ENCODE results near the gene SPATS2. TPM values are rescaled to one million over a fixed set of nuclear protein-coding genes. Genes with fewer than 3 reads are reported as not detected.

Gene SPATS2
- total RNA-seq, 1 donor from 2014 or later = 46.3 TPM

DNA sequence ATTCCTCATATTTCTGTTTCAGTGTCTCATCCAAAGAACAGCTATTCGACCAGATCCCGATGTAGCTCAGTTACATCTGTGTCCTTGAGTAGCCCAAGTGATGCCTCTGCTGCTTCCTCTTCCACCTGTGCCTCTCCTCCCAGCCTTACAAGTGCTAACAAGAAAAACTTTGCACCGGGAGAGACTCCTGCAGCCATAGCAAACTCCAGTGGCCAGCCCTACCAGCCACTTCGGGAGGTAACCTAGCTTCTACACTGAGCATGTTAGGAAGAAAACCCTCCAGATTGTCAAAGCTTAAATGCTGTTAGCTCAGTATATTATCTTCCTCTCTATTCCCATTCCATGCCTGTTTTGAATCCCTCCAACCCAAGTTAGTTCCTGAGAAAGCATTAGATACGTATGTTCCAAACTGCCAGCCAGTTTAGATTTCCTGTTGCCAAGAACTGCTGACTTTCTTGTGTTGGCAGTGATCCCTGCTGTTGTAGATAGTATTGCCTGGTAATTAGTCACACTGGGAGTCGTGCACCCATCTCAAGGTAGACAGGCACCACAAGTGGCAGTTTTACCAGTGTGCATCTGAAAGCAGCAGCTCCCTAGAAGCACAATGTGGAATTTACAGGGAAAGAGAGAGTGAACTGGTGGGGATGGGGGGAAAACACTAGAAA lies 157.5 kb downstream of the SPATS2 start:
- Histone ChIP-seq H3K9ac (ENCODE audit: low read length) (no peak overlapping the region), H4K20me1 (ENCODE audit: insufficient read depth, low read length) (no peaks in the 10 kb centered on the region), H3K4me1 (ENCODE audit: insufficient read depth, low read length) (no peaks in the 10 kb centered on the region), H3K36me3 (ENCODE audit: insufficient read depth, low read length) (peaks cover 48% of the 10 kb centered on the region), H3K27me3 (ENCODE audit: insufficient read depth, low read length) (no peaks in the 10 kb centered on the region), H3K4me3 (ENCODE audit: insufficient read depth, low read depth, low read length) (no peak overlapping the region), H3K27ac (ENCODE audit: low read depth, low read length) (no peak overlapping the region), H3K9me3 (ENCODE audit: insufficient read depth, low read depth, low read length) (no peaks in the 10 kb centered on the region), H3K79me2 (ENCODE audit: insufficient read depth, low read length) (no peaks in the 10 kb centered on the region), H2AFZ (ENCODE audit: low read depth, low read length) (no peak overlapping the region), H3K4me2 (ENCODE audit: low read length) (no peak overlapping the region)
- Mint-ChIP-seq H3K9me3 (ENCODE audit: unreplicated experiment) (no peaks in the 10 kb centered on the region), H3K27me3 (ENCODE audit: low read depth, unreplicated experiment) (no peaks in the 10 kb centered on the region), H3K4me1 (ENCODE audit: low read depth, unreplicated experiment) (no peaks in the 10 kb centered on the region), H3K4me3 (ENCODE audit: unreplicated experiment) (no peak overlapping the region), H3K27ac (ENCODE audit: unreplicated experiment) (no peak overlapping the region), H3K36me3 (ENCODE audit: low read depth, unreplicated experiment) (peaks cover 27% of the 10 kb centered on the region)
- no peak for TF ChIP-seq EZH2 (IDR thresholded peaks at IDR 0.05; ENCODE audit: insufficient read depth, low read length)
- TF ChIP-seq, protein P1, sequence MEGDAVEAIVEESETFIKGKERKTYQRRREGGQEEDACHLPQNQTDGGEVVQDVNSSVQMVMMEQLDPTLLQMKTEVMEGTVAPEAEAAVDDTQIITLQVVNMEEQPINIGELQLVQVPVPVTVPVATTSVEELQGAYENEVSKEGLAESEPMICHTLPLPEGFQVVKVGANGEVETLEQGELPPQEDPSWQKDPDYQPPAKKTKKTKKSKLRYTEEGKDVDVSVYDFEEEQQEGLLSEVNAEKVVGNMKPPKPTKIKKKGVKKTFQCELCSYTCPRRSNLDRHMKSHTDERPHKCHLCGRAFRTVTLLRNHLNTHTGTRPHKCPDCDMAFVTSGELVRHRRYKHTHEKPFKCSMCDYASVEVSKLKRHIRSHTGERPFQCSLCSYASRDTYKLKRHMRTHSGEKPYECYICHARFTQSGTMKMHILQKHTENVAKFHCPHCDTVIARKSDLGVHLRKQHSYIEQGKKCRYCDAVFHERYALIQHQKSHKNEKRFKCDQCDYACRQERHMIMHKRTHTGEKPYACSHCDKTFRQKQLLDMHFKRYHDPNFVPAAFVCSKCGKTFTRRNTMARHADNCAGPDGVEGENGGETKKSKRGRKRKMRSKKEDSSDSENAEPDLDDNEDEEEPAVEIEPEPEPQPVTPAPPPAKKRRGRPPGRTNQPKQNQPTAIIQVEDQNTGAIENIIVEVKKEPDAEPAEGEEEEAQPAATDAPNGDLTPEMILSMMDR (IDR thresholded peaks at IDR 0.05; ENCODE audit: insufficient read depth, low read depth, low read length) = no peak
- peak; percentile 13 for DNase-seq (ENCODE audit: low read depth)
- FAIRE-seq = no peak

DNA sequence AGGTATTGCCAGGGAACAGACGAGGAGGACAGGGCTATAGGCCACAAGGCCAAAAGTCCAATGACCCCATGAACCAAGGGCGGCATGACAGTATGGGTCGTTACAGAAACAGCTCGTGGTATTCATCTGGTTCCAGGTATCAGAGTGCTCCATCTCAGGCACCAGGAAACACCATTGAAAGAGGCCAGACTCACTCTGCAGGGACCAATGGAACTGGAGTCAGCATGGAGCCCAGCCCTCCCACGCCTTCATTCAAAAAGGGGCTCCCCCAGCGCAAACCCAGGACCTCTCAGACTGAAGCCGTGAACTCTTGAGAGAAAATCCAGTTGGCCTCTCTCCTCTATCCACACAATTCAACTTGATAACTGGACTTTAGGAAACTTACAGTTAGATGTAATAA lies 158.7 kb downstream of the SPATS2 start:
- H3K27me3 ChIP-seq (ENCODE audit: insufficient read depth, low read length) = no peaks in the 10 kb centered on the region
- no peaks in the 10 kb centered on the region for H3K79me2 ChIP-seq (ENCODE audit: insufficient read depth, low read length)
- no peaks in the 10 kb centered on the region for H3K4me1 ChIP-seq (ENCODE audit: insufficient read depth, low read length)
- no peak overlapping the region for H3K4me2 ChIP-seq (ENCODE audit: low read length)
- Mint-ChIP-seq H3K36me3 (ENCODE audit: low read depth, unreplicated experiment) (peaks cover 28% of the 10 kb centered on the region), H3K4me1 (ENCODE audit: low read depth, unreplicated experiment) (no peaks in the 10 kb centered on the region), H3K27ac (ENCODE audit: unreplicated experiment) (no peak overlapping the region), H3K27me3 (ENCODE audit: low read depth, unreplicated experiment) (no peaks in the 10 kb centered on the region), H3K4me3 (ENCODE audit: unreplicated experiment) (no peak overlapping the region), H3K9me3 (ENCODE audit: unreplicated experiment) (no peaks in the 10 kb centered on the region)
- no peaks in the 10 kb centered on the region for H4K20me1 ChIP-seq (ENCODE audit: insufficient read depth, low read length)
- no peak overlapping the region for H3K4me3 ChIP-seq (ENCODE audit: insufficient read depth, low read depth, low read length)
- H2AFZ ChIP-seq (ENCODE audit: low read depth, low read length) = no peak overlapping the region
- H3K27ac ChIP-seq (ENCODE audit: low read depth, low read length) = no peak overlapping the region
- no peak for TF ChIP-seq EZH2 (IDR thresholded peaks at IDR 0.05; ENCODE audit: insufficient read depth, low read length)
- TF ChIP-seq, protein P1 (IDR thresholded peaks at IDR 0.05; ENCODE audit: insufficient read depth, low read depth, low read length) = no peak
- no peak for DNase-seq (ENCODE audit: low read depth)
- no peak overlapping the region for H3K9ac ChIP-seq (ENCODE audit: low read length)
- FAIRE-seq = no peak
- no peaks in the 10 kb centered on the region for H3K9me3 ChIP-seq (ENCODE audit: insufficient read depth, low read depth, low read length)
- H3K36me3 ChIP-seq (ENCODE audit: insufficient read depth, low read length) = peaks cover 48% of the 10 kb centered on the region

DNA sequence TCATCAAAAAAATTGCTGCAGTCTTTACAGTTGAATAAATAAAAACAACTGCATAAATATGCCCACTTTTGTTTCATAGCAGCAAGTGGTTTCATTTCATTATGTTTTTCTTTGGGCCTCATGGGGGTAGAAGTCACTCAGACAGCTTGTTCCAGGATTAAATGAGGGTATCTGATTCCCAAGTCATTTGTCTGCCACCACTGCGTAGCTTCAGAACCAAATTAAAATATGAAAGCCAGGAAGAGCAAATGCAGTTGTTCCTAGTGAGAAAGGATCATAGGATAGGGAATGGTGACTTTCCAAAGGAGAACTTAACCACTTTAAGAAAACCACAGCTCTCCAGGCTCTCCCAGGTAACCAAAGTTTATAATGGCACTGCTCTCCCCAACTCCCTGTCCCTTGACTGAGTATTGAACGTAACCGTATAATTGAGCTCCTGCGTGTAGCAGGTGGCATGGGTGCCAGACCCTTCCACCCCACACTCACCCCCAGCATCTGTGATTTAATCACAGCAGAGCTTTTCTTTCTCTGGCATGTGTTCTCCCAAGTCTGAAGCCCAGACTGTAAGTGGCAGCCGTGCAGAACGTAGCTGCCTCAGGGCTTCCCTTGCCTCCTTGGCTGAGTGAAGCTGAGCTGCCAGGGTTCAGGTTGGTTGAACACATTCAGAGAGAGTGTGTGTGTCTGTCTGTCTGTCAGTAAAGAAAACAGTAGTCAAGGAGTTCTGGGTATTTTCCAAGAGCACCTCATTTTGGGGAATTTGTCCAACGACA lies 160.3 kb downstream of the SPATS2 start:
- H3K36me3 ChIP-seq (ENCODE audit: insufficient read depth, low read length) = peaks cover 39% of the 10 kb centered on the region
- no peaks in the 10 kb centered on the region for H4K20me1 ChIP-seq (ENCODE audit: insufficient read depth, low read length)
- H3K4me3 ChIP-seq (ENCODE audit: insufficient read depth, low read depth, low read length) = no peak overlapping the region
- no peaks in the 10 kb centered on the region for H3K9me3 ChIP-seq (ENCODE audit: insufficient read depth, low read depth, low read length)
- TF ChIP-seq, protein P1 (IDR thresholded peaks at IDR 0.05; ENCODE audit: insufficient read depth, low read depth, low read length) = no peak
- TF ChIP-seq EZH2 (IDR thresholded peaks at IDR 0.05; ENCODE audit: insufficient read depth, low read length) = no peak
- H3K27me3 ChIP-seq (ENCODE audit: insufficient read depth, low read length) = no peaks in the 10 kb centered on the region
- Mint-ChIP-seq H3K4me1 (ENCODE audit: low read depth, unreplicated experiment) (no peaks in the 10 kb centered on the region), H3K27ac (ENCODE audit: unreplicated experiment) (no peak overlapping the region), H3K9me3 (ENCODE audit: unreplicated experiment) (no peaks in the 10 kb centered on the region), H3K27me3 (ENCODE audit: low read depth, unreplicated experiment) (no peaks in the 10 kb centered on the region), H3K4me3 (ENCODE audit: unreplicated experiment) (no peak overlapping the region), H3K36me3 (ENCODE audit: low read depth, unreplicated experiment) (peaks cover 23% of the 10 kb centered on the region)
- no peaks in the 10 kb centered on the region for H3K4me1 ChIP-seq (ENCODE audit: insufficient read depth, low read length)
- H3K4me2 ChIP-seq (ENCODE audit: low read length) = no peak overlapping the region
- no peak overlapping the region for H3K27ac ChIP-seq (ENCODE audit: low read depth, low read length)
- H3K9ac ChIP-seq (ENCODE audit: low read length) = no peak overlapping the region
- no peaks in the 10 kb centered on the region for H3K79me2 ChIP-seq (ENCODE audit: insufficient read depth, low read length)
- DNase-seq (ENCODE audit: low read depth) = no peak
- FAIRE-seq = no peak
- H2AFZ ChIP-seq (ENCODE audit: low read depth, low read length) = no peak overlapping the region
